Stimulated activated effector memory CD8-positive, alpha-beta T cell treated with anti-CD3 and anti-CD28 coated beads, Interleukin-12 subunit alpha, Interleukin-12 subunit beta, amount 100 ng/mL, for 72 hours (primary cell): Measurements from ENCODE around the gene EPHA10.

Experiments
- ATAC-seq: fragments of 150-1000 bp; cut with Tn5 transposase; 2 replicates; pipeline ENCODE4 v1.10.0; 2021
- DNase-seq, 2 donors: peaks; one replicate each; pipeline ENCODE4 v3.0.0; 2021 to 2022; ENCODE audit warnings: low spot score in 2 of 2
- H3K27ac Mint-ChIP-seq: one replicate; pipeline ENCODE4 v1.8.0; 2022; ENCODE audit warnings: mild to moderate bottlenecking, mixed read lengths
- H3K36me3 Mint-ChIP-seq: one replicate; pipeline ENCODE4 v1.8.0; 2022; ENCODE audit warnings: mild to moderate bottlenecking, mixed read lengths
- H3K4me1 Mint-ChIP-seq: one replicate; pipeline ENCODE4 v1.8.0; 2022; ENCODE audit warnings: mixed read lengths
- H3K4me3 Mint-ChIP-seq: one replicate; pipeline ENCODE4 v1.8.0; 2022; ENCODE audit warnings: mild to moderate bottlenecking, mixed read lengths
- H3K9me3 Mint-ChIP-seq: one replicate; pipeline ENCODE4 v1.8.0; 2022; ENCODE audit warnings: mixed read lengths

EPHA10 gene

GRCh38 chr1:37717631-37718030 lies 47.3 kb downstream of the EPHA10 start:
- ATAC-seq, result no peak
- H3K4me3 Mint-ChIP-seq, result no peak overlapping the region
- DNase-seq, result no peak
- no peak overlapping the region for H3K27ac Mint-ChIP-seq
- no peaks in the 10 kb centered on the region for H3K9me3 Mint-ChIP-seq
- no peaks in the 10 kb centered on the region for H3K4me1 Mint-ChIP-seq
- no peaks in the 10 kb centered on the region for H3K36me3 Mint-ChIP-seq

GRCh38 chr1:37716321-37716720 lies 48.6 kb downstream of the EPHA10 start:
- Mint-ChIP-seq H3K4me3 (no peak overlapping the region), H3K9me3 (no peaks in the 10 kb centered on the region), H3K36me3 (no peaks in the 10 kb centered on the region), H3K27ac (no peak overlapping the region), H3K4me1 (no peaks in the 10 kb centered on the region)
- DNase-seq (no peak), ATAC-seq (no peak)

GRCh38 chr1:37714689-37715088 lies 50.2 kb downstream of the EPHA10 start:
- Mint-ChIP-seq H3K36me3 (peaks cover 2% of the 10 kb centered on the region), H3K4me1 (no peaks in the 10 kb centered on the region)
- ATAC-seq, result no peak

GRCh38 chr1:37714226-37714625 lies 50.7 kb downstream of the EPHA10 start:
- no peak for ATAC-seq
- H3K27ac Mint-ChIP-seq, result no peak overlapping the region

More at GRCh38 chr1:37714689-37715088, 50.2 kb downstream of the EPHA10 start:
- no peaks in the 10 kb centered on the region for H3K9me3 Mint-ChIP-seq
- H3K4me3 Mint-ChIP-seq, result no peak overlapping the region
- no peak overlapping the region for H3K27ac Mint-ChIP-seq
- DNase-seq, result no peak

GRCh38 chr1:37708471-37708870 lies 56.4 kb downstream of the EPHA10 start:
- H3K4me3 Mint-ChIP-seq, result no peak overlapping the region
- peaks cover 61% of the 10 kb centered on the region for H3K36me3 Mint-ChIP-seq
- ATAC-seq, result no peak

More at GRCh38 chr1:37714226-37714625, 50.7 kb downstream of the EPHA10 start:
- Mint-ChIP-seq H3K4me3 (no peak overlapping the region), H3K9me3 (no peaks in the 10 kb centered on the region), H3K36me3 (peaks cover 6% of the 10 kb centered on the region), H3K4me1 (no peaks in the 10 kb centered on the region)
- DNase-seq, result no peak

GRCh38 chr1:37705399-37705798 lies 59.5 kb downstream of the EPHA10 start:
- no peak overlapping the region for H3K27ac Mint-ChIP-seq
- no peaks in the 10 kb centered on the region for H3K4me1 Mint-ChIP-seq
- no peaks in the 10 kb centered on the region for H3K9me3 Mint-ChIP-seq
- no peak for ATAC-seq
- no peak for DNase-seq
- H3K4me3 Mint-ChIP-seq, result no peak overlapping the region
- peaks cover 92% of the 10 kb centered on the region for H3K36me3 Mint-ChIP-seq

More at GRCh38 chr1:37708471-37708870, 56.4 kb downstream of the EPHA10 start:
- Mint-ChIP-seq H3K27ac (peak overlapping the region; percentile 26), H3K9me3 (no peaks in the 10 kb centered on the region), H3K4me1 (no peaks in the 10 kb centered on the region)
- DNase-seq, result no peak

GRCh38 chr1:37704966-37705365 lies 60.0 kb downstream of the EPHA10 start:
- H3K4me1 Mint-ChIP-seq, result no peaks in the 10 kb centered on the region
- no peak overlapping the region for H3K4me3 Mint-ChIP-seq
- H3K36me3 Mint-ChIP-seq, result peaks cover 97% of the 10 kb centered on the region
- H3K27ac Mint-ChIP-seq, result no peak overlapping the region
- H3K9me3 Mint-ChIP-seq, result no peaks in the 10 kb centered on the region
- DNase-seq, result no peak
- ATAC-seq, result no peak

- Mint-ChIP-seq H3K4me3 (no peak overlapping the region), H3K9me3 (no peaks in the 10 kb centered on the region), H3K36me3 (peaks cover 98% of the 10 kb centered on the region), H3K4me1 (peaks cover 12% of the 10 kb centered on the region), H3K27ac (no peak overlapping the region)
- DNase-seq, result no peak
- ATAC-seq, result no peak
These were observed 61.9 kb downstream of the EPHA10 start for GRCh38 chr1:37703061-37703460.

GRCh38 chr1:37701051-37701450 lies 63.9 kb downstream of the EPHA10 start:
- peaks cover 12% of the 10 kb centered on the region for H3K4me1 Mint-ChIP-seq
- no peak overlapping the region for H3K27ac Mint-ChIP-seq
- ATAC-seq (no peak), DNase-seq (no peak)
- H3K9me3 Mint-ChIP-seq, result no peaks in the 10 kb centered on the region
- no peak overlapping the region for H3K4me3 Mint-ChIP-seq
- peaks cover 91% of the 10 kb centered on the region for H3K36me3 Mint-ChIP-seq

- no peaks in the 10 kb centered on the region for H3K9me3 Mint-ChIP-seq
- no peak for ATAC-seq
- H3K27ac Mint-ChIP-seq, result peak overlapping the region; percentile 75
- H3K36me3 Mint-ChIP-seq, result peaks cover 88% of the 10 kb centered on the region
- DNase-seq, result no peak
- peaks cover 12% of the 10 kb centered on the region for H3K4me1 Mint-ChIP-seq
- peak overlapping the region; percentile 30 for H3K4me3 Mint-ChIP-seq
These were observed 65.8 kb downstream of the EPHA10 start for GRCh38 chr1:37699147-37699546.

GRCh38 chr1:37697737-37698136 lies 67.2 kb downstream of the EPHA10 start:
- ATAC-seq, result no peak
- Mint-ChIP-seq H3K27ac (no peak overlapping the region), H3K4me3 (no peak overlapping the region), H3K9me3 (no peaks in the 10 kb centered on the region), H3K4me1 (peaks cover 12% of the 10 kb centered on the region), H3K36me3 (peaks cover 78% of the 10 kb centered on the region)
- DNase-seq, result no peak

- Mint-ChIP-seq H3K9me3 (no peaks in the 10 kb centered on the region), H3K36me3 (peaks cover 78% of the 10 kb centered on the region), H3K27ac (no peak overlapping the region), H3K4me1 (peaks cover 12% of the 10 kb centered on the region), H3K4me3 (no peak overlapping the region)
- DNase-seq (no peak), ATAC-seq (no peak)
These were observed 67.8 kb downstream of the EPHA10 start for GRCh38 chr1:37697090-37697489.

- peak overlapping the region; percentile 88 for H3K27ac Mint-ChIP-seq
- peaks cover 69% of the 10 kb centered on the region for H3K36me3 Mint-ChIP-seq
- no peak for ATAC-seq
- H3K9me3 Mint-ChIP-seq, result no peaks in the 10 kb centered on the region
- no peak for DNase-seq
- peak overlapping the region; percentile 95 for H3K4me3 Mint-ChIP-seq
- H3K4me1 Mint-ChIP-seq, result peaks cover 34% of the 10 kb centered on the region
These were observed 72.1 kb downstream of the EPHA10 start for GRCh38 chr1:37692834-37693175.

GRCh38 chr1:37692078-37692833 lies 72.7 kb downstream of the EPHA10 start, which contains the start of gene CDCA8:
CDCA8 (plus strand) TSS chr1:37692516; CDS start chr1:37692691, 175 bp downstream.
- ATAC-seq (peak; percentile 91), DNase-seq (peak; percentile 95 to 98)
- H3K4me3 Mint-ChIP-seq, result peak within 1 kb of the TSS; percentile 95
- H3K4me1 Mint-ChIP-seq, result peaks cover 34% of the 10 kb centered on the region
- no peaks in the 10 kb centered on the region for H3K9me3 Mint-ChIP-seq
- peak within 1 kb of the TSS; percentile 88 for H3K27ac Mint-ChIP-seq
- H3K36me3 Mint-ChIP-seq, result peaks cover 73% of the 10 kb centered on the region

- DNase-seq (peak; percentile 18 to 70), ATAC-seq (no peak)
- Mint-ChIP-seq H3K4me1 (peaks cover 34% of the 10 kb centered on the region), H3K27ac (peak overlapping the region; percentile 88), H3K4me3 (peak overlapping the region; percentile 95), H3K36me3 (peaks cover 73% of the 10 kb centered on the region), H3K9me3 (no peaks in the 10 kb centered on the region)
These were observed 73.3 kb downstream of the EPHA10 start for GRCh38 chr1:37691497-37692077.

- ATAC-seq (no peak), DNase-seq (no peak)
- Mint-ChIP-seq H3K4me3 (peak overlapping the region; percentile 95), H3K9me3 (no peaks in the 10 kb centered on the region), H3K27ac (peak overlapping the region; percentile 92), H3K36me3 (peaks cover 78% of the 10 kb centered on the region), H3K4me1 (peaks cover 34% of the 10 kb centered on the region)
These were observed 76.0 kb downstream of the EPHA10 start for GRCh38 chr1:37688926-37689325.
